Hepatocyte (in vitro differentiated cells): Measurements from ENCODE around the gene DCC. TPM values are rescaled to one million over a fixed set of nuclear protein-coding genes. Genes with fewer than 3 reads are reported as not detected.

Experiments used
- DNase-seq: peaks from one replicate; pipeline ENCODE4 v3.0.0-alpha.2; 2016; ENCODE audit warnings: low spot score
- H2AFZ ChIP-seq: fragments of 200-600 bp; sonication (generic); 2 replicates; pipeline ENCODE4 v1.6.0; 2016; ENCODE audit warnings: antibody characterized with exemption, mild to moderate bottlenecking
- H3K27ac ChIP-seq: fragments of 200-600 bp; sonication (generic); 2 replicates; pipeline ENCODE4 v1.5.1; 2016; ENCODE audit warnings: mild to moderate bottlenecking
- H3K27me3 ChIP-seq: fragments of 200-600 bp; sonication (generic); 2 replicates; pipeline ENCODE4 v1.6.1; 2016
- H3K36me3 ChIP-seq: fragments of 200-600 bp; sonication (generic); replicated peaks from 2 replicates; pipeline ENCODE4 v1.5.1; 2016; ENCODE audit warnings: low read depth; ENCODE audit not compliant: insufficient read depth
- H3K4me1 ChIP-seq: fragments of 200-600 bp; sonication (generic); 2 replicates; pipeline ENCODE4 v1.5.1; 2016; ENCODE audit warnings: mild to moderate bottlenecking, moderate library complexity; ENCODE audit not compliant: insufficient read depth
- H3K4me2 ChIP-seq: fragments of 200-600 bp; sonication (generic); 2 replicates; pipeline ENCODE4 v1.6.0; 2016
- H3K4me3 ChIP-seq: fragments of 200-600 bp; sonication (generic); 2 replicates; pipeline ENCODE4 v1.5.1; 2016; ENCODE audit warnings: mild to moderate bottlenecking
- H3K79me2 ChIP-seq: fragments of 200-600 bp; sonication (generic); 2 replicates; pipeline ENCODE4 v1.6.0; 2017; ENCODE audit warnings: mild to moderate bottlenecking
- H3K9me2 ChIP-seq: fragments of 200-600 bp; sonication (generic); replicated peaks from 2 replicates; pipeline ENCODE4 v1.6.0; 2017; ENCODE audit warnings: mild to moderate bottlenecking; ENCODE audit not compliant: insufficient read depth
- H3K9me3 ChIP-seq: fragments of 200-600 bp; sonication (generic); 2 replicates; pipeline ENCODE4 v1.5.1; 2016; ENCODE audit warnings: low read depth, mild to moderate bottlenecking
- H4K20me1 ChIP-seq: fragments of 200-600 bp; sonication (generic); 2 replicates; pipeline ENCODE4 v1.6.0; 2016; ENCODE audit warnings: mild to moderate bottlenecking; ENCODE audit not compliant: insufficient read depth, poor library complexity, severe bottlenecking
- EZH2 ChIP-seq: fragments of 200-600 bp; sonication (generic); IDR thresholded peaks from 2 replicates; pipeline ENCODE4 v1.6.1; 2016; ENCODE audit warnings: antibody characterized with exemption, mild to moderate bottlenecking, borderline replicate concordance
- EZH2phosphoT487 ChIP-seq: fragments of 200-600 bp; sonication (generic); IDR thresholded peaks from one replicate; pipeline ENCODE4 v1.6.1; 2018; ENCODE audit warnings: antibody characterized with exemption, mild to moderate bottlenecking, low read depth, moderate library complexity; ENCODE audit not compliant: unreplicated experiment, severe bottlenecking
- WGBS: methylation state at CpG from one replicate; pipeline ENCODE4 v1.1.6; 2016; ENCODE audit warnings: low lambda C conversion rate; ENCODE audit errors: missing lambda C conversion rate; 5-methylcytosine and 5-hydroxymethylcytosine counted together
- polyA plus RNA-seq: library from polyadenylated mRNA; unstranded; fragments of >200 nt; fragmentation: Nextera tagmentation; extraction: Ambion mirVana; gene quantifications from 2 replicates; pipeline ENCODE4 v1.2.1, GENCODE V29; 2016
- total RNA-seq: library from RNA; depleted of rRNA; stranded (reverse); fragments of >200 nt; gene quantifications from 2 replicates; pipeline ENCODE4 v1.2.3, GENCODE V29; 2014
- TF ChIP-seq, protein P1 (sequence below): fragments of 200-600 bp; sonication (generic); IDR thresholded peaks from 2 replicates; pipeline ENCODE4 v1.5.1; 2016; ENCODE audit warnings: antibody characterized with exemption, mild to moderate bottlenecking; ENCODE audit not compliant: poor library complexity

DCC gene
- total and polyA plus RNA-seq, 2 experiments from 2014 or later = 1.0 to 3.5 TPM

DNA sequence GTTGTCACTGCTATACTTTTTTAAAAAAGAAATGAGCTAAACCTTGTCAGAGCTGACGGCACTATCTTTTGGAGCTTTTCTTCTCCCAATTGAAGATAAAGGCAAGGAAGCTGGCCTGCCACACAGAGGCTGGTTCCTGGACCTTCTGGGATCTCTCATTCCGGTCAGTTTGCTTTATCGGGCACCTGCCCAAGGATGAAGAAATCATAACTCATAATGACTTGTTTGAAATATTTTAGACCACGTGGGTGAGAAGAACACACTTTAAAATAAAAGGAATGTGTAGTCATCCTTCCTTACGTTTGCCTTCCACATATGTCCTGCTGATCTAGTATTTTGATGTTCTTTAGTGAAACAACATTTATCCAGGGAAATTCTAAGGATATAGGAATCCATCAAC, 535.7 kb downstream of the DCC start:
- Histone ChIP-seq H3K27ac (no peak overlapping the region), H3K4me1 (no peaks in the 10 kb centered on the region)
- WGBS = 80% methylated on average over 5 of the region's 5 CpGs

GRCh38 chr18:52888014-52888413, 548.0 kb downstream of the DCC start:
- no peak for TF ChIP-seq EZH2
- TF ChIP-seq EZH2phosphoT487 = no peak
- TF ChIP-seq, protein P1, sequence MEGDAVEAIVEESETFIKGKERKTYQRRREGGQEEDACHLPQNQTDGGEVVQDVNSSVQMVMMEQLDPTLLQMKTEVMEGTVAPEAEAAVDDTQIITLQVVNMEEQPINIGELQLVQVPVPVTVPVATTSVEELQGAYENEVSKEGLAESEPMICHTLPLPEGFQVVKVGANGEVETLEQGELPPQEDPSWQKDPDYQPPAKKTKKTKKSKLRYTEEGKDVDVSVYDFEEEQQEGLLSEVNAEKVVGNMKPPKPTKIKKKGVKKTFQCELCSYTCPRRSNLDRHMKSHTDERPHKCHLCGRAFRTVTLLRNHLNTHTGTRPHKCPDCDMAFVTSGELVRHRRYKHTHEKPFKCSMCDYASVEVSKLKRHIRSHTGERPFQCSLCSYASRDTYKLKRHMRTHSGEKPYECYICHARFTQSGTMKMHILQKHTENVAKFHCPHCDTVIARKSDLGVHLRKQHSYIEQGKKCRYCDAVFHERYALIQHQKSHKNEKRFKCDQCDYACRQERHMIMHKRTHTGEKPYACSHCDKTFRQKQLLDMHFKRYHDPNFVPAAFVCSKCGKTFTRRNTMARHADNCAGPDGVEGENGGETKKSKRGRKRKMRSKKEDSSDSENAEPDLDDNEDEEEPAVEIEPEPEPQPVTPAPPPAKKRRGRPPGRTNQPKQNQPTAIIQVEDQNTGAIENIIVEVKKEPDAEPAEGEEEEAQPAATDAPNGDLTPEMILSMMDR = no peak
- no peak overlapping the region for H3K4me2 ChIP-seq
- H3K36me3 ChIP-seq = no peaks in the 10 kb centered on the region
- H3K4me3 ChIP-seq = no peak overlapping the region
- no peak overlapping the region for H2AFZ ChIP-seq
- H3K79me2 ChIP-seq = no peaks in the 10 kb centered on the region
- no peaks in the 10 kb centered on the region for H3K9me3 ChIP-seq
- DNase-seq = no peak
- H3K27ac ChIP-seq = no peak overlapping the region
- no peaks in the 10 kb centered on the region for H3K9me2 ChIP-seq
- no peaks in the 10 kb centered on the region for H3K27me3 ChIP-seq
- H3K4me1 ChIP-seq = no peaks in the 10 kb centered on the region
- no peaks in the 10 kb centered on the region for H4K20me1 ChIP-seq

More for the DNA sequence above, 535.7 kb downstream of the DCC start:
- no peak for DNase-seq
- no peak for TF ChIP-seq EZH2
- TF ChIP-seq EZH2phosphoT487 = no peak
- TF ChIP-seq, protein P1 = no peak
- Histone ChIP-seq H3K36me3 (no peaks in the 10 kb centered on the region), H3K9me2 (no peaks in the 10 kb centered on the region), H3K27me3 (no peaks in the 10 kb centered on the region), H3K4me3 (no peak overlapping the region), H3K9me3 (no peaks in the 10 kb centered on the region), H3K79me2 (no peaks in the 10 kb centered on the region), H4K20me1 (no peaks in the 10 kb centered on the region), H2AFZ (no peak overlapping the region), H3K4me2 (no peak overlapping the region)

GRCh38 chr18:52894801-52895200, 554.8 kb downstream of the DCC start:
- no peaks in the 10 kb centered on the region for H4K20me1 ChIP-seq
- H3K27me3 ChIP-seq = no peaks in the 10 kb centered on the region
- H3K4me1 ChIP-seq = no peaks in the 10 kb centered on the region
- H3K4me3 ChIP-seq = no peak overlapping the region
- no peak for DNase-seq
- 64% methylated on average over 3 of the region's 3 CpGs for WGBS
- no peak overlapping the region for H2AFZ ChIP-seq
- no peak overlapping the region for H3K27ac ChIP-seq
- H3K4me2 ChIP-seq = no peak overlapping the region
- no peaks in the 10 kb centered on the region for H3K9me2 ChIP-seq
- H3K9me3 ChIP-seq = no peaks in the 10 kb centered on the region
- H3K79me2 ChIP-seq = no peaks in the 10 kb centered on the region
- TF ChIP-seq EZH2 (no peak), EZH2phosphoT487 (no peak)
- TF ChIP-seq, protein P1 = no peak
- no peaks in the 10 kb centered on the region for H3K36me3 ChIP-seq
